GM12864 (cell line): ENCODE measurements around the gene SMYD3.

Source experiments
- DNase-seq: peaks from one replicate; pipeline ENCODE4 v3.0.0-alpha.2; 2011; ENCODE audit warnings: low read depth
- H3K4me3 ChIP-seq: 2 replicates; pipeline ENCODE4 v1.5.1; 2011; ENCODE audit warnings: mild to moderate bottlenecking, low read depth, low read length, control low read depth
- CTCF ChIP-seq: IDR thresholded peaks from 2 replicates; pipeline ENCODE4 v1.5.1; 2011; ENCODE audit warnings: low read depth, mild to moderate bottlenecking, moderate library complexity, low read length, control low read depth, inconsistent platforms; ENCODE audit errors: missing control alignments

The SMYD3 gene

GRCh38 chr1:246306415-246307037 is 200.6 kb downstream of the SMYD3 start:
- no peak overlapping the region for H3K4me3 ChIP-seq
- no peak for DNase-seq
- no peak for TF ChIP-seq CTCF

GRCh38 chr1:246304484-246305259 is 202.4 kb downstream of the SMYD3 start:
- TF ChIP-seq CTCF: no peak
- DNase-seq: no peak

GRCh38 chr1:246302711-246303317 is 204.3 kb downstream of the SMYD3 start:
- no peak for DNase-seq
- no peak overlapping the region for H3K4me3 ChIP-seq
- TF ChIP-seq CTCF: no peak

More at GRCh38 chr1:246304484-246305259, 202.4 kb downstream of the SMYD3 start:
- H3K4me3 ChIP-seq: no peak overlapping the region

GRCh38 chr1:246302251-246302625 is 204.8 kb downstream of the SMYD3 start:
- DNase-seq: no peak
- no peak for TF ChIP-seq CTCF
- no peak overlapping the region for H3K4me3 ChIP-seq

GRCh38 chr1:246301553-246302250 is 205.4 kb downstream of the SMYD3 start:
- TF ChIP-seq CTCF: no peak
- no peak for DNase-seq
- H3K4me3 ChIP-seq: no peak overlapping the region

GRCh38 chr1:246300626-246301549 is 206.2 kb downstream of the SMYD3 start:
- no peak for DNase-seq
- TF ChIP-seq CTCF: no peak
- H3K4me3 ChIP-seq: no peak overlapping the region
